WTC11 (cell line): ENCODE measurements around the gene PREX1. TPM values are rescaled to one million over a fixed set of nuclear protein-coding genes. Genes with fewer than 3 reads are reported as not detected.

Experiments
- ATAC-seq: fragments of 200-7000 bp; cut with Tn5 transposase; 2 replicates; pipeline ENCODE4 v1.10.0; 2021; ENCODE audit warnings: mild to moderate bottlenecking, moderate library complexity
- CTCF ChIA-PET: fragments of 300-600 bp; sonication (Branson Sonifier 250); formaldehyde crosslinking; loops from one replicate; lab custom pipeline; 2021; ENCODE audit warnings: antibody characterized with exemption; lab: Charles Lee
- POLR2A ChIA-PET: fragments of 350-600 bp; sonication (Branson Sonifier 250); formaldehyde crosslinking; loops from one replicate; lab custom pipeline; 2021; ENCODE audit warnings: antibody characterized with exemption; lab: Charles Lee
- DNase-seq: peaks from one replicate; pipeline ENCODE4 v3.0.0; 2021; ENCODE audit warnings: low spot score
- H3K27ac Mint-ChIP-seq: 2 replicates; pipeline ENCODE4 v1.8.0; 2021; ENCODE audit warnings: mixed read lengths
- H3K27me3 Mint-ChIP-seq: 2 replicates; pipeline ENCODE4 v1.8.0; 2021; ENCODE audit warnings: low read depth, mild to moderate bottlenecking, moderate library complexity, mixed read lengths
- H3K36me3 Mint-ChIP-seq: 2 replicates; pipeline ENCODE4 v1.8.0; 2021; ENCODE audit warnings: mixed read lengths
- H3K4me1 Mint-ChIP-seq: 2 replicates; pipeline ENCODE4 v1.8.0; 2022; ENCODE audit warnings: mixed read lengths
- H3K4me3 Mint-ChIP-seq: 2 replicates; pipeline ENCODE4 v1.8.0; 2021; ENCODE audit warnings: mild to moderate bottlenecking, moderate library complexity, mixed read lengths
- H3K9me3 Mint-ChIP-seq: 2 replicates; pipeline ENCODE4 v1.8.0; 2021; ENCODE audit warnings: mixed read lengths
- ATF1 ChIP-seq: sonication (generic); formaldehyde crosslinking; IDR thresholded peaks from 2 replicates; pipeline ENCODE4 v1.8.1; 2023; ENCODE audit warnings: mild to moderate bottlenecking, moderate library complexity, missing genetic modification reagents
- ATF3 ChIP-seq: sonication (generic); formaldehyde crosslinking; conservative IDR thresholded peaks from 2 replicates; pipeline ENCODE4 v1.8.1; 2022; ENCODE audit warnings: mild to moderate bottlenecking, missing genetic modification reagents
- E2F4 ChIP-seq: sonication (generic); formaldehyde crosslinking; IDR thresholded peaks from 2 replicates; pipeline ENCODE4 v1.8.1; 2022; ENCODE audit warnings: low read depth, mild to moderate bottlenecking, moderate library complexity, missing genetic modification reagents, borderline replicate concordance
- ELF4 ChIP-seq: sonication (generic); formaldehyde crosslinking; IDR thresholded peaks from 2 replicates; pipeline ENCODE4 v1.8.1; 2022; ENCODE audit warnings: low read depth, mild to moderate bottlenecking, moderate library complexity, missing genetic modification reagents
- ERG ChIP-seq: fragments of 250-450 bp; sonication (Bioruptor Pico); IDR thresholded peaks from 2 replicates; pipeline ENCODE4 v1.8.0; 2021; ENCODE audit warnings: mild to moderate bottlenecking
- ESRRA ChIP-seq: sonication (generic); formaldehyde crosslinking; IDR thresholded peaks from 2 replicates; pipeline ENCODE4 v1.8.1; 2022; ENCODE audit warnings: mild to moderate bottlenecking, missing genetic modification reagents, borderline replicate concordance
- FOXJ3 ChIP-seq: sonication (generic); formaldehyde crosslinking; IDR thresholded peaks from 2 replicates; pipeline ENCODE4 v1.9.0; 2021; ENCODE audit warnings: missing genetic modification reagents, mild to moderate bottlenecking, borderline replicate concordance
- FOXK1 ChIP-seq: sonication (generic); formaldehyde crosslinking; IDR thresholded peaks from 2 replicates; pipeline ENCODE4 v1.8.0; 2022; ENCODE audit warnings: mild to moderate bottlenecking, moderate library complexity, missing genetic modification reagents
- FOXP4 ChIP-seq: sonication (generic); formaldehyde crosslinking; IDR thresholded peaks from 2 replicates; pipeline ENCODE4 v1.8.0; 2022; ENCODE audit warnings: mild to moderate bottlenecking, missing genetic modification reagents
- GABPB1 ChIP-seq: sonication (generic); formaldehyde crosslinking; IDR thresholded peaks from 2 replicates; pipeline ENCODE4 v1.8.1; 2023; ENCODE audit warnings: mild to moderate bottlenecking, missing genetic modification reagents
- GRHL2 ChIP-seq: fragments of 250-450 bp; sonication (Bioruptor Pico); IDR thresholded peaks from 2 replicates; pipeline ENCODE4 v1.8.0; 2022; ENCODE audit warnings: mild to moderate bottlenecking, moderate library complexity; ENCODE audit not compliant: insufficient replicate concordance, severe bottlenecking
- HMGA2 ChIP-seq: fragments of 250-450 bp; sonication (Bioruptor Pico); IDR thresholded peaks from 2 replicates; pipeline ENCODE4 v1.4.0; 2021; ENCODE audit warnings: mild to moderate bottlenecking, moderate library complexity
- HMGXB4 ChIP-seq: sonication (generic); formaldehyde crosslinking; IDR thresholded peaks from 2 replicates; pipeline ENCODE4 v1.8.1; 2023; ENCODE audit warnings: mild to moderate bottlenecking, moderate library complexity, missing genetic modification reagents
- PRRX2 ChIP-seq: fragments of 250-450 bp; sonication (Bioruptor Pico); IDR thresholded peaks from 2 replicates; pipeline ENCODE4 v1.8.0; 2021; ENCODE audit warnings: mild to moderate bottlenecking
- RELA ChIP-seq: sonication (generic); formaldehyde crosslinking; IDR thresholded peaks from 2 replicates; pipeline ENCODE4 v1.8.1; 2022; ENCODE audit warnings: missing genetic modification reagents, mild to moderate bottlenecking, borderline replicate concordance
- TEAD4 ChIP-seq: sonication (generic); formaldehyde crosslinking; IDR thresholded peaks from 2 replicates; pipeline ENCODE4 v1.8.0; 2022; ENCODE audit warnings: mild to moderate bottlenecking, missing genetic modification reagents
- TP53 ChIP-seq: sonication (generic); formaldehyde crosslinking; IDR thresholded peaks from 2 replicates; pipeline ENCODE4 v1.8.1; 2023; ENCODE audit warnings: mild to moderate bottlenecking, missing genetic modification reagents
- USF2 ChIP-seq: sonication (generic); formaldehyde crosslinking; IDR thresholded peaks from 2 replicates; pipeline ENCODE4 v1.8.1; 2023; ENCODE audit warnings: mild to moderate bottlenecking, missing genetic modification reagents, moderate library complexity
- ZNF121 ChIP-seq: sonication (generic); formaldehyde crosslinking; IDR thresholded peaks from 2 replicates; pipeline ENCODE4 v1.8.0; 2023; ENCODE audit warnings: missing genetic modification reagents
- ZNF232 ChIP-seq: sonication (generic); formaldehyde crosslinking; IDR thresholded peaks from 2 replicates; pipeline ENCODE4 v1.8.0; 2022; ENCODE audit warnings: mild to moderate bottlenecking, missing genetic modification reagents
- ZNF281 ChIP-seq: sonication (generic); formaldehyde crosslinking; IDR thresholded peaks from 2 replicates; pipeline ENCODE4 v1.8.0; 2023; ENCODE audit warnings: mild to moderate bottlenecking, missing genetic modification reagents
- ZNF396 ChIP-seq: fragments of 250-450 bp; sonication (Bioruptor Pico); IDR thresholded peaks from 2 replicates; pipeline ENCODE4 v1.8.0; 2021; ENCODE audit warnings: mild to moderate bottlenecking, moderate library complexity, borderline replicate concordance
- ZNF416 ChIP-seq: fragments of 250-450 bp; sonication (Bioruptor Pico); IDR thresholded peaks from 2 replicates; pipeline ENCODE4 v1.9.0; 2021; ENCODE audit warnings: mild to moderate bottlenecking, inconsistent platforms
- ZNF671 ChIP-seq: fragments of 250-450 bp; sonication (Bioruptor Pico); IDR thresholded peaks from 2 replicates; pipeline ENCODE4 v1.8.0; 2021; ENCODE audit warnings: mild to moderate bottlenecking
- total RNA-seq: library from RNA; stranded (reverse); gene quantifications from 3 replicates; pipeline ENCODE4 v1.2.3, GENCODE V29; 2021

PREX1 gene
- total RNA-seq, 1 experiment from 2014 or later = 17.3 TPM

GRCh38 chr20:48651271-48651670, 176.5 kb downstream of the PREX1 start (continued):
- no peak for TF ChIP-seq HMGXB4
- no peak for TF ChIP-seq FOXK1
- TF ChIP-seq E2F4 (CRISPR knock-in tag) = no peak
- TF ChIP-seq ZNF416 (CRISPR knock-in tag) = no peak
- no peak for TF ChIP-seq ZNF121
- TF ChIP-seq ZNF281 (CRISPR knock-in tag) = no peak
- no peak for TF ChIP-seq PRRX2 (CRISPR knock-in tag)
- TF ChIP-seq GABPB1 = no peak
- no peak for TF ChIP-seq GRHL2
- TF ChIP-seq TP53 (CRISPR knock-in tag) = no peak
- no peak for TF ChIP-seq ZNF396

GRCh38 chr20:48649868-48650267, 177.9 kb downstream of the PREX1 start:
- H3K9me3 Mint-ChIP-seq = no peaks in the 10 kb centered on the region
- DNase-seq (no peak), ATAC-seq (no peak)
- H3K4me1 Mint-ChIP-seq = no peaks in the 10 kb centered on the region
- ChIA-PET CTCF (interaction anchor here (2.2 kb wide), 1 partner anchor 8 kb away, joined by 16 read pairs; no protein-coding TSS in a partner anchor), POLR2A (no interaction called here)
- no peaks in the 10 kb centered on the region for H3K27me3 Mint-ChIP-seq
- TF ChIP-seq FOXJ3 (CRISPR knock-in tag) (no peak), ZNF671 (CRISPR knock-in tag) (no peak), RELA (CRISPR knock-in tag) (no peak), ELF4 (CRISPR knock-in tag) (no peak), HMGA2 (CRISPR knock-in tag) (no peak), ESRRA (CRISPR knock-in tag) (no peak), ZNF232 (no peak), ZNF416 (CRISPR knock-in tag) (no peak), ERG (CRISPR knock-in tag) (no peak), ATF3 (CRISPR knock-in tag) (no peak), FOXP4 (CRISPR knock-in tag) (no peak), ATF1 (CRISPR knock-in tag) (no peak), USF2 (CRISPR knock-in tag) (no peak), TEAD4 (CRISPR knock-in tag) (no peak)
- no peak overlapping the region for H3K27ac Mint-ChIP-seq
- H3K36me3 Mint-ChIP-seq = peaks cover 13% of the 10 kb centered on the region
- H3K4me3 Mint-ChIP-seq = no peak overlapping the region
